NCI-H2171 (cell line): ENCODE data around the gene PELI3.
A peak's percentile ranks its signal among the peaks of the same experiment; 100 is the strongest.
"Not testable (repeated sequence)": the region's sequence is repeated elsewhere in the genome, so short reads cannot be mapped to it uniquely, and the experiment has no call there.

Source experiments
- DNase-seq: peaks from one replicate; lab custom pipeline; 2025; lab: John Stamatoyannopoulos, UW

Gene PELI3

DNA sequence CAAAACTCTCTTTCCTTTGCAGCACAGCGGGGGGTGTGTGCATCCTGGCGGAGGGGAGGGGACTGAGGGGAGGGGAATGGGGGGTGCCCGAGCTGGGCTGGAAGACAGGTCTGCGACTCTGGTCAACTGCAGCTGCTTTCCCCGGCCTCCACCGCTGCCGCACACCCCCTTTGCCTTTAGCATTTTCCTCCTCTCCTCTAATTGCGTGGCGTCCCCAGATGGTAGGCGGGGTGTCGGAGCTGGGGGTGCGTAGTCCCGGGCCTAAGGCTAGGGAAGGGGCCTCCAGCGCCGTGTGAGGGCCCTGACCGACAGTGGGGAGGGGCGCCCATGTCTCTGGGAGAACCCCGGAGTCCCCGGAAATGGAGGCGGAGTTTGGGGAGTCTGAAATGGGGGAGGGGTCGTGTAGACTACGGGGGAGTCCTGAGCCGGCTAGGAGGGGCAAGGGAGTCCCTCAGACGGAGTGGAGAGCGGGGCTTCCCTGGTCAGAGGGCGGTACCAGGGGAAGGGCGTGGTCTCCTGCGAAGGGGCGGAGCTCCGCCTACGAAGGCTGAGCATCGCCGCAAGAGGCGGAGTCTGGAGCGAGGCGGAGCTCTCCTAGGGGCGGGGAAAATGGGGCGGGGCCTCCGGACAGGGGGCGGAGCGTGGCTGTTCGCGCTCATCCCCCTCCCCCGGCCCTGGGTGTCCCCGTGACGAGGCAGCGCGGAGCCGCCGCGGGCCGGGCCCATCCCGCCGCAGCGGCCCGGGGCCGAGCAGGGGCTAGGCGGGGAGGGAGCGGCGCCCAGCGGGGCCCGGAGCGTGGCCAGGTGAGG is at the start of gene PELI3:
Gene PELI3, plus strand, starts transcription at position 681 of the 809 bp plus-strand sequence. CDS start 1,224 bp downstream, outside the sequence.
- DNase-seq: peak; percentile 88

DNA sequence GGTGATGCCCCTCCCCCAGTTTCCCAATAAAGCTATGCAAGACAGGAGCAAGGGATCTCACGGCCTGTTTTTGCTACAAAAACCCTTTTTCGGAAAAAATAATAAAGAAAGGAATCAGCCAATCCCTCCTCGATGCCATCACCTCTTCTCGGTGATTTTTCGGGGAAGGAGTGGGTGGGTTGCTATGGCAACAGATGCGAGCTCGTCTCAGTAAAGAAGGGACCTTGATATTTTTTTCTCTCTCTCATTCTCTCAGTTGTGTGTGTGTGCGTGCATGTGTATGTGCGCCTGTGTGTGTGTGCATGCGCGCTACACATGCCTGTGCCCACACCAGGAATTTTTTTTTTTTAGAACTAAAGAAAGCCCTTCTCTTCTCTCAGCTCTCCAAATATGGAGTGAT is 49.7 kb upstream of the PELI3 start:
- no peak for DNase-seq

GRCh38 chr11:66418168-66418985 is 48.3 kb upstream of the PELI3 start:
- peak; percentile 78 for DNase-seq

GRCh38 chr11:66418986-66419308 is 47.8 kb upstream of the PELI3 start:
- no peak for DNase-seq

DNA sequence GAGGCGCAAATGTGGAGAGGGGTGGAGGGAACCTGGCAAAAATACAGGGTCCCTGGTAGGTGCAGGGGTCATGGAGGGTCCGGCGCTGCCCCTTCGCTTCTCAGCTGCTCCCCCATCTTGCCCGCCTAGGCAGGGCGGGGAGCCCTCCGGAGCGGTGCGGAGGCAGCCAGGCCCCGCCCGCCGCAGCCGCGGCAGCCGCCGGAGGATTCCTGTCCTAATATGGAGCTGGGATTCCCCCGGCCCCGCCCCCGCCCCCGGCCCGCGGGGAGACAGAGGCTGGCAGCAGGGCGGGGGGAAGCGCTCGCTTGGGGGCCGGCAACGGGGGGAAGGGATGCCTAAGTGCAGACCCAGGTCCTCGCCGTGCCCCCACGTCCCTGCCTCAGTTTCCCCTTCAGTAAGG is 46.9 kb upstream of the PELI3 start:
- DNase-seq: peak; percentile 68

- no peak for DNase-seq
Observed at GRCh38 chr11:66420671-66421476, 45.8 kb upstream of the PELI3 start, which contains the start of gene NPAS4. Gene NPAS4, plus strand, starts transcription at chr11:66421035. Its CDS starts 145 bp downstream, at chr11:66421180.

DNA sequence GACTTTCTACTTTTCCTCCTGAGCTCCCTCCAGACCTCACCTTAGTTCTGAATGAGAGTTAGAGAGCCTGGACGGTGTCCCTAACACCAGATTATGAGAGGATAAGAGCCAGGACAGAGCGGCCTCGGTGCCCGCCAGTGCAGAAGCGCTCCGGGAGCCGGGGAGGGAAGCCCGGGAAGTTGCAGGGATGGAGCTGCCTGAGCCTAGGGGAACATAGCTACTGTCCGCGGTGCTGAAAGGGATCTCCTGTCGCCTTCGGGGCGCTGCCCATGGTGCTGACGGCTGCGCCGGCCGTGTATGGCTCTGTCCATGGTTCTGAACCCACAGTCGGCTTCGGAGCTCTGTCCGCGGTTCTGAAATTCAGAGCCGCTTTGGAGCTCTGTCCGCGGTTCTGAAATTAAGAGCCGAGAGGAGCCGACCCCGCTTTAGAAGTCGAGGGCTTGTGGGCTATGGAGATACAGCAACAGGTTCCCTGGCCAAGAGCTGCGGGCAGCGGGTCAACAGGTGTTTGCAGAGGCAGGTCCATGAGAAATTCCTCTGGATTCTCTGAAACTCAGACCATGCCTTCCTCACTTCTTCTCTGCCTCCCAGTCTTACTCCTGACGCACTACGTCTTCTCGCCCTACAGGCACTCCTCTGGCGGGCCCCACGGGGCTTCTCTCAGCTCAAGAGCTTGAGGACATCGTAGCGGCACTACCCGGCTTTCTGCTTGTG is 45.1 kb upstream of the PELI3 start:
- no peak for DNase-seq

- no peak for DNase-seq
Observed at GRCh38 chr11:66426314-66426713, 40.4 kb upstream of the PELI3 start.

DNA sequence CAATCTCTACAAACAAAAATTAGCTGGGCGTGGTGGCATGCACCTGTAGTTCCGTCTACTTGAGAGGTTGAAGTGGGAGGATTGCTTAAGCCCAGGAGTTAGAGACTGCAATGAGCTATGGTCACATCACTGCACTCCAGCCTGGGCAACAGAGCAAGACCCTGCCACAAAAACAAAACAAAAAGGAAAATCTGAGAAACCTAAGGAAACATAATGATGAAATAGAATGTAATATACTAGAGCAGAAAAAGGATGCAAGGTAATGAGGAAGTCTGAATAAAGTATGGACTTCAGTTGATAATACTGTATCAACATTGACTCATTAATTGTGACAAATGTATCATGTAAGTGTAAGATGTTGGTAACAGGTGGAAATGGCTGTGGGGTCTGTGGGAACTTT is 37.8 kb upstream of the PELI3 start:
- DNase-seq: no peak

DNA sequence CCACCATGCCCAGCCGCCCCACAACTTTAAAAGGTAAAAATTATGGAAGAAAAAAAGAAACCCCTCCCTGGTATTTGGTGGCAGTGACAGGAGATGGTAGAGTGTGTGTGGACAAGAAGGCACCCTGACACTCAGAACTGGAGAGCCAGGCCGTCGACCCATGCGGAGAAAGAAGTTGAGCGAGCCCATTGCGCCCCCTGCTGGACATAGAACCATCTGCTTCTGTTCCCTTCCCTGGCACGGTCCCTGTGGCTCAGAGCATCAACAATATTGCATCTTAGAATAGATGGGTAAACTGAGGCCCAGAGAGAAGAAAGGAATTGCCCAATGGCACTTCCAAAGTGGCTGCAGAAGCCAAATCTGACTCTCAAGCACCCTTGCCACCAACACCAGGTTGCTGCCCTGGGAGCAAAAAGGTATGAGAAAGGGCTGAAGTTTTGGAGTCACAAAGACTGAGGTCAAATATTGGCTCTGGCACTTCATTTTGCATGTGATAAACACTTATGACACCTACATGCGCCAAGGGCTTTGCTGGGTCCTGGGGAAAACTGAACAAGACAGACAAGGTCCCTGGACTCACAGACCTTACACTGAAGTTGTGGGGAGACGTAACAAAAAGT is 36.6 kb upstream of the PELI3 start:
- DNase-seq: peak; percentile 78

DNA sequence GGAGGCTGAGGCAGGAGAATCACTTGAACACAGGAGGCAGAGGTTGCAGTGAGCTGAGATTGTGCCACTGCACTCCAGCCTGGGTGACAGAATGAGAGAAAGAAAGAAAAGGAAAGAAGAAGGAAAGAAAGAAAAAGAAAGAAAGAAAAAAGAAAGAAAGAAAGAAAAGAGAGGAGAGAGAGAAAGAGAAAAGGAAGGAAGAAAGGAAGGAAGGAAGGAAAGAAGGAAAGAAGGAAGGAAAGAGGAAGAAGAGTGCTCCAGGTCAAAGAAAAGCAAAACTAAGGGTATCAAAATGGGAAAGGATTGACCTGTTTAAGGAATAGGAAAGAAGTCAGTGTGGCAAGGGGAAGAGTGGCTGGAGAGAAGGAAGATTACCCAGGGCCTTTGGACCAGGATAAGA is 35.4 kb upstream of the PELI3 start:
- not testable (repeated sequence) for DNase-seq

DNA sequence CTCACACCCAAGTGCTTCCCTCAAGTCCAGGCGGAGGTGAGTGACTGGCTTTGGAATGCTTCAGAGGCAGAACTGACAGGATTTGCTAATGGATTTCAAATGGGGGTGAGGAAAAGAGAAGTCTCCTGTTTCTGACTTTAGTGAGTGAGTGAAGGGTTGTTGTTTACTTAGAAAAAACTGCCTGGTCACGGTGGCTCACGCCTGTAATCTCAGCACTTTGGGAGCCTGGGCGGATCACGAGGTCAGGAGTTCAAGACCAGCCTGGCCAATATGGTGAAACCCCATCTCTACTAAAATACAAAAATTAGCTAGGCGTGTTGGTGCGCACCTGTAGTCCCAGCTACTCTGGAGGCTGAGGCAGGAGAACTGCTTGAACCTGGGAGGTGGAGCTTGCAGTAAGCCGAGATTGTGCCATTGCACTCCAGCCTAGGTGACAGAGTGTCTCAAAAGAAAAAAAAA is 34.8 kb upstream of the PELI3 start:
- not testable (repeated sequence) for DNase-seq

- DNase-seq: no peak
Observed at GRCh38 chr11:66432597-66432996, 34.1 kb upstream of the PELI3 start.

GRCh38 chr11:66437979-66438503 is 28.7 kb upstream of the PELI3 start:
- no peak for DNase-seq

DNA sequence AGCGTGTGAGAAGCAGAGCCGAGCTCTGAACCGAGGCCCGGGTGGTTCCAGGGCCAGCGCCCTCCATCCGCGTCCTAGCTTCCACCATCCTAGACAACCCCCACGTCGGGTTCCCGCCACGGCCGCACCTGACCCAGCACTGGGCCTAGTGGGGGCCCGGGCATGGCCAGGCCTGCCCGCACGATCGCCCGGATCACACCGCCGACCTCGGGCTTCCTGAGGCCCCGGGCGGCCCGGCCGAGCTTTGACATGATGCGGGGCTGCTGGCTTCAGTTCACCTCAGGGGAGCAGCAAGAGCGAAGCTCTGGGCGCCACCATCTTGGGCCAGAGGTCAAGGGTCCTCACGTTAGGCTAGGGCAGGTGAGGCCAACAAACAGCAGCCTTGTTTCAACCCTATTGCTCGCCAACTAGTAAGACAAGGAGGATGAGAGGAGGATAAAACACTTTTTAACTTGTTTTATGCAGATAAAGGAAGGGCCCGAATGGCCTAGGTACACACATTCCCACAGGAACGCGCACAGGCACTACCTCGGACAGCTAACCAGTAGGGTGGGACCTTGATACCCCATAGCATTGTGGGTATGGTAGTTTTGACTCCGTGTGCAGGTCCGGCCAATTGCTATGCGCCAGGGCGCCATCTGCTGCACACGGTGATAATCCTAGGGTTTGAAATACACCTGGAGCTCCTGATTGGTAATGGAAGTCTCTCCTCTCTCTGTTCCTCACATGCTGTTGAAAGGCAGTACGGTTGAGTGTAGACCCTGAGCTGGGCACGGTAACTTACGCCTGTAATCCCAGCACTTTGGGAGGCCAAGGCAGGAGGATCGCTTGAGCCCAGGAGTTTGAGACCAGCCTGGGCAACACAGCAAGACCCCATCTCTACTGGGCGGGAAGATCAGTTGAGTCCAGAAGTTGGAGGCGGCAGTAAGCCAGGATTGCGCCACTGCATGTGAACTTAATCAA is 27.9 kb upstream of the PELI3 start, which contains the start of gene MRPL11:
Gene MRPL11, minus strand, starts transcription at position 345 of the 963 bp plus-strand sequence. Its CDS starts 94 bp downstream, at position 251.
- peak; percentile 90 for DNase-seq

GRCh38 chr11:66440101-66440939 is 26.4 kb upstream of the PELI3 start:
- DNase-seq: not testable (repeated sequence)

GRCh38 chr11:66440940-66441282 is 25.8 kb upstream of the PELI3 start:
- not testable (repeated sequence) for DNase-seq

GRCh38 chr11:66443602-66444001 is 23.1 kb upstream of the PELI3 start:
- no peak for DNase-seq

GRCh38 chr11:66447012-66447411 is 19.7 kb upstream of the PELI3 start:
- no peak for DNase-seq
